NOMO-1 treated with dmso at 0.1 percent for 144 hours (cell line): ENCODE measurements around the gene TNFAIP1.

Experiments
- DNase-seq: peaks from one replicate; lab custom pipeline; 2025; ENCODE audit not compliant: unreplicated experiment; lab: John Stamatoyannopoulos, UW

Gene TNFAIP1

DNA sequence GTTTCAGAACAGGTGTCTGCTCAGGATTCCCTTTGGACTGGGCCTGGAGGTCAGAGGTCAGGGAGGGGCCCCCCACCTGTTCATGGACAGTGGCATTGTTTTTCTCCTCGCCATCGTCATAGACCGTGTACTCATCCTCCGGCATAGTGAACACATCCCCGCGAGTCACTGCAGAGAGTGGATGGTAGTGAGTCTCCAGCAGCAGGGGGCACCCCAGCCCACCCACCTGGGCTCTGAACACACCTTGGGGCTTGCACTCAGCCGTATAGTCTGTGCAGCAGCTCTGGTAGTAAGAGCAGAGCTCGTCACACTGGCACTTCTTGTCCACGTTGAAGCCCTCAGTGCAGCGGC is 34.1 kb downstream of the TNFAIP1 start:
- no peak for DNase-seq

- DNase-seq, result peak; percentile 4
Observed at GRCh38 chr17:28370035-28370743, 34.6 kb downstream of the TNFAIP1 start, which contains the start of gene VTN. Gene VTN (minus strand): TSS chr17:28370307. CDS start chr17:28370203, 104 bp downstream.

- DNase-seq, result no peak
Observed at GRCh38 chr17:28370744-28371103, 35.2 kb downstream of the TNFAIP1 start.

DNA sequence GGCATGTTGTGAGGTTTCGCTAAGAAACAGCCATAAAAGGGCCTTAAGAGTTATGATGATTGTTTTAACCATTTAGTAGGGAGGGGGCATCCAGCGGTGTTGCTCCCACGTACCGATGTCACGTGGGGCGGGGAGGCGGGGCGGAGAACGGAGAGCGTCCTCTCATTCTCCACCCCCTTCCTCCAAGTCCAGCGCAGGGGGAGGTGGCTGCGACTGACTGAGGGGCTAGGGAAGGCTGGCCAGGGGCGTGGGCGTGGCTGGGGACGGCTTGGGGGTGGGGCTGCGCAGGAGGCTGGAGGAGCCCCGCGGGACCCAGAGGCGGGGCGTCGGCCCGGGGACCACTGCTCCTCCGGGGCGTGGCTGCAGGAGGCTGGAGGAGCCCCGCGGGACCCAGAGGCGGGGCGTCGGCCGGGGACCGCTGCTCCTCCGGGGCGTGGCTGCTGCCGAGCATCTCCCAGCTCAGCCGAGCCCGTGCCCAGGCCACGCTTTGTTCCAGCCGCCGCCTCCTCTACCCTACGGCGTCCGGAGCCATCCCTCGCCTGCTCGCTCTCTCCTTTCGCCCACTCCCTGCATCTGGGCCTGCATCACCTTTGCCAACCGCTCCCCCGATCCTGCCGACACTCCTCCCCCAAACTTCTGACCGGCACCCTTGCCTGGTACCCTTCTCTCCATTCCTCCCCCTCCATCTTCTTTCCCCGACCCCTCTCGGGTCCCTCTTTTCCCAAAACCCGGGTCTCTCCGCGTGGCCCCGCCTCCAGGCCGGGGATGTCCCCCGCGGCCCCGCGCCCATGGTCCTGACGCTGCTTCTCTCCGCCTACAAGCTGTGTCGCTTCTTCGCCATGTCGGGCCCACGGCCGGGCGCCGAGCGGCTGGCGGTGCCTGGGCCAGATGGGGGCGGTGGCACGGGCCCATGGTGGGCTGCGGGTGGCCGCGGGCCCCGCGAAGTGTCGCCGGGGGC is 36.0 kb downstream of the TNFAIP1 start, which contains the start of gene SARM1:
TSS of gene SARM1 (plus strand) at position 450 of the 958 bp plus-strand sequence. CDS start at position 789, 339 bp downstream.
- peak; percentile 6 for DNase-seq

DNA sequence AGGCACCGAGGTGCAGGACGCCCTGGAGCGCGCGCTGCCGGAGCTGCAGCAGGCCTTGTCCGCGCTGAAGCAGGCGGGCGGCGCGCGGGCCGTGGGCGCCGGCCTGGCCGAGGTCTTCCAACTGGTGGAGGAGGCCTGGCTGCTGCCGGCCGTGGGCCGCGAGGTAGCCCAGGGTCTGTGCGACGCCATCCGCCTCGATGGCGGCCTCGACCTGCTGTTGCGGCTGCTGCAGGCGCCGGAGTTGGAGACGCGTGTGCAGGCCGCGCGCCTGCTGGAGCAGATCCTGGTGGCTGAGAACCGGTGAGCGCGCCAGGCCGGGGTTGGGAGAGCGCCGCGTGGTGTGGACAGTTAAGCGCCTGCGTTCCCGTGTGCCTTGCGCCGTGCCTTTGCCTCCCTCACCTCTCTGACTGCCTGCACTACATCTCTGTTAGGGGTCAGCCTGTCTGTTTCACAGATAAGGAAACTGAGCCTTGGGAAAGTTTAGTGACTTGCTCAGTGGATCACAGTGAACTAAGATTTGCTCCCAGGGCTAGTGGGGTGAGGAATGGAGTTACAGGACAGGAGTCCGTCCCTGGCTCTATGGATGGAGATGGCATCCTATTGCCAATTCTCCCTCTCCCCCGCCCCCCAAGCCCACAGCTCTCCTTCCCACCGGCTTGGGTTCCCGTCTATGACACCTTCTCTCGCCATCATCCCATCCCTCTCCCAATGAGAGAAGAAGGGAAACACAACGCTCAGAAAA is 36.8 kb downstream of the TNFAIP1 start:
- DNase-seq, result no peak

DNA sequence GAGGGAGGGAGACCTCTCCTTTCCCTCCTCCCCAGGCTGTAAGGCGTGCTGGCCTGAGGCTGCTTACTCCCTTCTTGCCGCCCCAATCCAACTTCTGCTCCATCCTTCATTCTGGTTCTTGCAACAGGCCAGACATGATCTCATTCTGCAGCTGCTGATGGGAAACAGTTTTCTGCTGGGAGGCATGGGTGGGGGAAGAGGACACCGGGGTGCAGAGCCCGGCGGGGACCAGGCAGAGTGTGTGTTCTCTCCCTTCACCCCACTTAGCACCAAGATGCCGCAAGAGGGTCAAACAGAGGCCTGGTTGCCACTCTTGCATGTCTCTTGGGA is 37.3 kb downstream of the TNFAIP1 start:
- DNase-seq, result no peak

GRCh38 chr17:28379814-28380801 is 44.5 kb downstream of the TNFAIP1 start:
- no peak for DNase-seq

DNA sequence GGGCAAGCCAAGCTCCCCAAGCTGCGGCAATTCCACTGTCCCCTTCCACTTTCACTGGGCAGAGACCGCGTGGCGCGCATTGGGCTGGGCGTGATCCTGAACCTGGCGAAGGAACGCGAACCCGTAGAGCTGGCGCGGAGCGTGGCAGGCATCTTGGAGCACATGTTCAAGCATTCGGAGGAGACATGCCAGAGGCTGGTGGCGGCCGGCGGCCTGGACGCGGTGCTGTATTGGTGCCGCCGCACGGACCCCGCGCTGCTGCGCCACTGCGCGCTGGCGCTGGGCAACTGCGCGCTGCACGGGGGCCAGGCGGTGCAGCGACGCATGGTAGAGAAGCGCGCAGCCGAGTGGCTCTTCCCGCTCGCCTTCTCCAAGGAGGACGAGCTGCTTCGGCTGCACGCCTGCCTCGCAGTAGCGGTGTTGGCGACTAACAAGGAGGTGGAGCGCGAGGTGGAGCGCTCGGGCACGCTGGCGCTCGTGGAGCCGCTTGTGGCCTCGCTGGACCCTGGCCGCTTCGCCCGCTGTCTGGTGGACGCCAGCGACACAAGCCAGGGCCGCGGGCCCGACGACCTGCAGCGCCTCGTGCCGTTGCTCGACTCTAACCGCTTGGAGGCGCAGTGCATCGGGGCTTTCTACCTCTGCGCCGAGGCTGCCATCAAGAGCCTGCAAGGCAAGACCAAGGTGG is 45.7 kb downstream of the TNFAIP1 start:
- DNase-seq, result no peak

GRCh38 chr17:28384281-28385036 is 48.9 kb downstream of the TNFAIP1 start:
- DNase-seq, result peak; percentile 71

GRCh38 chr17:28385037-28385400 is 49.5 kb downstream of the TNFAIP1 start:
- DNase-seq, result no peak

- no peak for DNase-seq
Observed at GRCh38 chr17:28385406-28385805, 49.8 kb downstream of the TNFAIP1 start.

- DNase-seq, result no peak
Observed at GRCh38 chr17:28386391-28386790, 50.8 kb downstream of the TNFAIP1 start.

DNA sequence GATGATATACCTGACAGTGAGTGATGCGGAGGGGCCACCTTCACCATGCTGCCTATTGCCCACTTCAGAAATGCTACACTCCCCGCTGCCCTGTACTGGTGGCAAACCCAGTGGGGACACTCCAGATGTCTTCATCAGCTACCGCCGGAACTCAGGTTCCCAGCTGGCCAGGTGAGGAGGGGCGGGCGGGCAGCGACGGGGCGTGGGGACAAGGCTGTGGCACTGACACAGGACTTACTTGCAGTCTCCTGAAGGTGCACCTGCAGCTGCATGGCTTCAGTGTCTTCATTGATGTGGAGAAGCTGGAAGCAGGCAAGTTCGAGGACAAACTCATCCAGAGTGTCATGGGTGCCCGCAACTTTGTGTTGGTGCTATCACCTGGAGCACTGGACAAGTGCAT is 52.5 kb downstream of the TNFAIP1 start:
- DNase-seq, result no peak

GRCh38 chr17:28390141-28390540 is 54.6 kb downstream of the TNFAIP1 start:
- DNase-seq, result no peak

- DNase-seq, result no peak
Observed at GRCh38 chr17:28390563-28390962, 55.0 kb downstream of the TNFAIP1 start.

DNA sequence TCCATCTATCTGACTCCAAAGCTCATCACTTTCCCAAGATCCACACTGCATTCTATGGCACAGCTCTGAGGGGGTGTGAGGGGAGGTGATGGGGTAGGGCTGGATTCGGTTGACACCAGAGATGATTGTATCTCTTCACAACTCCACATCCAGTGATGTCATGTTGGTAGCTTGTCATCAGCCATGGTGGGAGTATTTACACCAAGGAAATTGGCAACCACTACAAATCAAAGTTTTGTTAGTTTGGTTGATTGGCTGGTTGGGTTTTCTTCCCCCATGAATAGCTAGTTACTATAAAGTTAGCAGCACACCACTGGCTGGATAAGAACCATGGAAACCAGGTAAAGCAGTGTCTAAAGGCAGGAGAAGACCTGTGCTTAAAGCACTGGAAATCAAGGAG is 55.4 kb downstream of the TNFAIP1 start:
- no peak for DNase-seq

- DNase-seq, result no peak
Observed at GRCh38 chr17:28391401-28391800, 55.8 kb downstream of the TNFAIP1 start.

DNA sequence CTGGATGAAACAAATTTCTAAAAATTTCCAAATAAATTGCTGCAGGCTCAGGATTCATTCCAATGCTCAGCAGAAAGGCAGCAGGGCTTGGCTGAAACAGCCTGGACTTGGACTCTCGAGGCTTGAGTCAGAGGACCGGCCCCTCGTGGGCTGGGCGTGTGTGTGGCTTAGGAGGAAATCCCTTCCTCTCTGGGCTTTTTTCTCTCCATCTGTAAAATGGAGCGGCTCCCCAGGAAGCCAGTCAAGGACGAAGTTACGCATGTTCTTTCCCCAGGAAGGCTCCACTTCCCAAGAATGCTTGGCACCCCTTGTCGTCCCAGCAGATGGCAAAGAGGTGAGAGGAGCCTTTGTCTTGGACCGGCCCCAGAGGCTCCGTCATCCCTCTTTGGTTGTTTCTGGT is 56.9 kb downstream of the TNFAIP1 start:
- no peak for DNase-seq
